ENCODE results near the gene TPO.
A peak's percentile ranks its signal among the peaks of the same experiment; 100 is the strongest.

TPO gene

GRCh38 chr2:1451422-1451821, 38.2 kb downstream of the TPO start:
- no peak for DNase-seq

GRCh38 chr2:1453561-1453960, 40.3 kb downstream of the TPO start:
- DNase-seq, result no peak

DNA sequence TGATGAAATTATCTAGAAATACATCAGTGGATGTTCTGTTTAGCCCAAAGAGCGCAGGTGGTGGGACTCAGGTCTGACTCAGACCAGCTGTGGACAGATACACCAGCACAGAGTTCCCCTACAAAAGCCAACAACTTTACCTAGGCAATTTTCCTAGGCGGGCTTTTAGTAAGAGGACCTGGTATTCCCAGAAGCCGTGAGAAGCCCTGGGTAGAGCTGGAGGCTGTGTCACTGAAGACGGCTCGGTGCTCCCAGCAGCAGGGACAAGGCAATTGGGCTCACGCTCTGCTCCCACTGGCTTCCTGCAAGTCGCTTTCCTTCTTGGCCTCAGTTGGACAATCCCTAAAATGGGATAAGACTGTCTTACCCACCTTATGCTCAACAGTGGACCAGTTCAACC, 41.1 kb downstream of the TPO start:
- no peak for DNase-seq

- no peak for DNase-seq
Measured at GRCh38 chr2:1455466-1455865, 42.2 kb downstream of the TPO start.

DNA sequence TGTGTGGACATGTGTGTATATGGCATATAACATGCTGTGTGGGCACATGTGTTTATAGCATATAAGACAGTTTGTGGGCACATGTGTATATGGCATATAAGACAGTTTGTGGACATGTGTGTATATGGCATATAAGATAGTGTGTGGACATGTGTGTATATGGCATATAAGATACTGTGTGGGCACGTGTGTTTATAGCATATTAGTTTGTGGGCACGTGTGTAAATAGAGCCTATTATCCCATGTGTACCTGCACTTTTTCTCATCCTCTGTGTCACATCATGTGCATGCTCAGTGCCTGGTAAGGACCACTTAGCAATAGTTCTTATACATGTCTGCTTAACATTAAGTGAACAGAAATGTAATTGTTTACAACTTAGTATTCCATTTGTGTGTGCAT, 45.2 kb downstream of the TPO start:
- DNase-seq, result no peak

- no peak for DNase-seq
Measured at GRCh38 chr2:1459727-1460126, 46.5 kb downstream of the TPO start.

- no peak for DNase-seq
Measured at GRCh38 chr2:1460851-1461418, 47.7 kb downstream of the TPO start.

DNA sequence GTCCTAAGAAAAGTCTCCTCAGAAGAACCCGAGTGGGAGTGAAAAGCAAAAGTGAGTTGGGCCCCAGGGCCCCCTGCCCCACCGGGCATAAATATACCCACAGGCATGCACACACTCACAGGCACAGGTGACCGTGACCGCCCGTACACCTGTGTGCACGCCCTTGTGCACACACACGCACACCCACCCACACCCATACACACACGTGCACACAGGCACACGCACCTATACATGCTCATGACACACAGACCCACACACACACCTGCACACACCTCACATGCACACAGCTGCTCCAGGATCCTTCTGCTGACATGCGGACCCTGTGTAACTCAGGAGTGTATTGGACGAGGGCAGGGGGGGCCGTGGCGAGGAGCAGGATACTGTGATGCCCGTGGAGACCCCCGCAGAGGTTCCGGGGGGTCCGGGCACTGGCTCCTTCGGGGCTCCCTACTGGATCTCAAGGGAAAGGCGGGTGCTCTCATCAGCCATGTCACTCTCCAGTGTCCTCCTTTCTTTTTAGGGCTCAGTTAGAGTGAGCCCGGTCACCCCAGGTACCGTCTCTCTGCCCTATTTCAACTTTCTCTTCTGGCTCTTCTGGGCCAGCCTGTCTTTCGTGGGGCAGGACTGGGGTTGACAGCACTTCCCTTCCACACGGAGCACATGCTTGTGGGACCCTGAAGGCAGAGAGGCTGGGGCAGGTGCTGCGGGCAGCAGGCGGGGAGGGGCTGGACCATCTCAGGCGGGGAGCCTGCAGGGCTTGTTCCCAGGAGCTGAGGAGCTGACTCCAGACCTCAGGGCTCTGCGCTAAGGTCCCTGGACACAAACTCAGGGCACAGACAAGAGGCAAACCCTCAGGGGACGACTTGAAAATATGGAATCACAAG, 48.5 kb downstream of the TPO start:
- no peak for DNase-seq

DNA sequence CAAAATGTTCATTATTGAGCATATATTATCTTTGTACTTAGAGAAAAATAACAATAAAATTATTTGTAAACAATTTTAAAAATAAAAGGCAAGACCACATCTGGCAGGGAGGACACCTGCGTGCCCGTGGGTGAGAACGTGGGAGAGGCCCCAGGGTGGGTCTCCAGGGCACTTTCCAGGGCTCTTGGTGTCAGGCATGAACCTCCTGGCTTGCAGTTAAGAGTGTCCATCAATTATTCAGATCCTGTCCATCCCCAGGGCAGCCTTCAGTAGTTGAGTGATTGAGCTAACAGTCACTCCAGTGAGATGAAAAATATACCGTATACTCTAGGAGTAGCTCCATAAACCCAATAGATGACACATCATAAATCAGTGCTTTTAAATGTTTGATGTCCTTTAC, 49.7 kb downstream of the TPO start:
- DNase-seq, result no peak

GRCh38 chr2:1472350-1472749, 59.1 kb downstream of the TPO start:
- DNase-seq, result no peak

DNA sequence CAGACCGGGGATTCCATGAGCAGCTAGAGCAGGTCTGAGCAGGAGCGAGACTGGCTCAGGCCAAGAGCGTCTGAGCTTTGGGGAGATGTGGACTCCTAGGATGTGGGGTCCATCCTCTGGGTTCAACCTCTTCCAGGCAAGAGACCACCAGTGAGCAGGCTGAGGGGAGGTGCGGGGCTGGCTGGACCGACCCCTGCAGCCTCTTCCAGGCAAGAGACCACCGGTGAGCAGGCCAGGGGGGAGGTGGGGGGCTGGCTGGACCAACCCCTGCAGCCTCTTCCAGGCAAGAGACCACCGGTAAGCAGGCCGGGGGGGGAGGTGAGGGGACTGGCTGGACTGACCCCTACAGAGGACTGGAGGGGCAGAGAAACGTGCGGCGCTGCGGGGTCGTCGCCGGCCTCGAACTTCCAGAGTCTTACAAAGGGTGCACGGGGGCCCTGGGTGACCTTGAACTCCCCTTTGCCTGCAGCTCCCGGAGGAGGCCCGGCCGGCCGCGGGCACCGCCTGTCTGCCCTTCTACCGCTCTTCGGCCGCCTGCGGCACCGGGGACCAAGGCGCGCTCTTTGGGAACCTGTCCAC, 63.4 kb downstream of the TPO start:
- no peak for DNase-seq

- DNase-seq, result no peak
Measured at GRCh38 chr2:1477196-1478040, 64.2 kb downstream of the TPO start.

GRCh38 chr2:1478311-1479305, 65.3 kb downstream of the TPO start:
- DNase-seq, result no peak

- DNase-seq, result no peak
Measured at GRCh38 chr2:1479346-1479745, 66.1 kb downstream of the TPO start.

- no peak for DNase-seq
Measured at GRCh38 chr2:1480671-1481076, 67.4 kb downstream of the TPO start.

DNA sequence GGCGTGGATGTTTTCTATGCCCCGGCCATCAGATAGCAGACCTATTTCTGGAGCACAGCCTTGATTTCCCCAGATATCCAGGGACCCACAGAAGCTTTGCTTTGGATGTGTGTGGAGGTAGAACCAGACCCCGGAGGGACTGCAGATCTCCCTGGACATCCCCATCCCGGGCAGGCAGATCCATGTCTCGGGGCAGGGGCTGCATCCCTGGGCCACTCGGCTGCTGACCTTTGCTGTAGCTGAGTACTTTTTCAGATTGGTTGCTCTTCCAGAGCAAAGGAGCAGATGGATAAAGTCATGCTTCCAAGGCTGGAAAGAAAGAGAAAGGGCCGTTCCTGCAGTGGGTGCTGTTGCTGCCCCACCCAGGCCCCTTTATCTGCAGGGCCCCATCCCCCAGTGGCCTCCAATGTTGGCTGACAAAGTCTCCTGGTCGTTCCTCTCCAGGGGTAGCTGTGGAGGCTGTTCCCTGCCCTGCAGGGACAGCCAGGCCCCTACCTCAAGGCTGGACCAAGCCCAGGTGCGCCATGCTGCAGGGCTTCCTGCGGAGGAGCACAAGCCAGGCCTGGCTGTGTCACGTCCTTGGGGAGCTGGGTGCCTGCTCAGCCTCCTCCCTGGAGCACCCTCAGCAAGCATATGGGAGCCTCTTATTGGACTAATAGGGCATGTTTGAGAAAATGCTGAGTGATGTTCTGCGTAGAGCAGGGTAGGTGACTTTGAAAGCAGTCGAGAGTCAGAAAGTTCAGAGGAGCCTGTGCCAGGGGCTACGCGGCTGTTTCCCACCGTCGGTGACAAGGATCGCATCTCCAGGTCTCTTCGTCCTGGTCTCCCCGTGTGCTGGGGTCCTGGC, 68.4 kb downstream of the TPO start:
- no peak for DNase-seq

DNA sequence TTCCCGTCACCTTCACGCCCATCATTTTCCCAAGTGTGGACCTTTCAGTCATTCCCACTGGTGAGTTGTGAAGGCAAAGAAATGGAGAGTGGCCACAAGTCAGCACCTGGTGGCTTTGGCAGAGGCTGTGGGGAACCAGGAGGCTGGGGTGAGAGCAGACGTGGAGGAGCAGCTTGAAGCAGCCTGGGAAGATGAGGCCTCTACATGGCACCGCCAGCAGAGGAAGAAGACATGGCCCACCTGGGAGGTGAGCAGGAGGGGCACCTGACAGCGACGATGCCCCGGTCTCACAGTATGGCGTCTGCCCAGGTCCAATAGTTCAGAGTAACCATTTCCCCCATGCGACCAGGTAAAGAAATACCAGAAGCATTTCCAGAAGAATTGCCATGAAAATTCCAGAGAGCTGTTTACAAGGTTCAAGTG, 69.0 kb downstream of the TPO start:
- no peak for DNase-seq

DNA sequence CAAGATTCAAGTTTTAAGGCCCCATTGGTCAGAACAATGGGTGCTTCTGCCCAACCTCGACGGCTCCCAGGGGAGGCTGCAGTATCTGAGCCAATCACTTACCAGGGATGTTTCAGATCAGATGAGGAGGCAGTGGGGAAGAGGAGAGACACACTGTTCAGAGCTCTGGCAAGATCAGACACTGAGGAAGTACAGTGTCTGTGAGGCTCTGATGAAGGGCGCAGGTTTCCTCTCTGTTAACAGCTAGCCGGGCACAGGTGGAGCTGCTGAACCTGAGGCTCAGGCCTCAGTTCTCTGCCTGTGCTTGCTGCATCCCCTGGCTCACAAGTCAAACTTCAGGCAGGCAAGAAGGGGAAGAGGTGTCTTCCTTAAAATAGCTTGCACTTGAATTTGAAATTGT, 69.7 kb downstream of the TPO start:
- DNase-seq, result peak in 2 of 6 experiments; percentile 4 to 5

DNA sequence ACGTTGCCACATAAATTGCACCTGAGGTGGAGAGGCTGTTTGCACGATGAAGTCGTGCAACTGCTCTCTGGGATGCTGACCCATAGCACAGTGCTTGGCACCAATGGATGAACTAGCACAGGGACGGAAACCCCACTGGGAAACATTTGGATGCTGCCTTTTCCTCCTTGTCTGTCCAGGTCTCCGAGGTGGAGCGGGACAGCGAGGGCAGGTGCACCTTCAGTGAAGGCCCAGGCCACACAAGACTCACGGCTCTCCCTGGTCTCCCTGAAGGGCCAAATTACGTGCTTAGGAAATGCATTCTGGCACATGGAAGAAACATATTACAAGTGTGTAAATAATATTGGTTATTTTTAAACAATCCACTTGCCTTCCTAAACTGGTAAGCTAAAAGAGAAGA, 70.3 kb downstream of the TPO start:
- DNase-seq, result no peak

- DNase-seq, result no peak
Measured at GRCh38 chr2:1484131-1484884, 71.0 kb downstream of the TPO start.
